ENCODE data around the gene SERPINE3. TPM values are rescaled to one million over a fixed set of nuclear protein-coding genes. Genes with fewer than 3 reads are reported as not detected.

Gene SERPINE3
- polyA plus RNA-seq, 1 donor (not counting 4 experiments of a cell fraction or from before 2014, with no cell fraction given), result not detected

DNA sequence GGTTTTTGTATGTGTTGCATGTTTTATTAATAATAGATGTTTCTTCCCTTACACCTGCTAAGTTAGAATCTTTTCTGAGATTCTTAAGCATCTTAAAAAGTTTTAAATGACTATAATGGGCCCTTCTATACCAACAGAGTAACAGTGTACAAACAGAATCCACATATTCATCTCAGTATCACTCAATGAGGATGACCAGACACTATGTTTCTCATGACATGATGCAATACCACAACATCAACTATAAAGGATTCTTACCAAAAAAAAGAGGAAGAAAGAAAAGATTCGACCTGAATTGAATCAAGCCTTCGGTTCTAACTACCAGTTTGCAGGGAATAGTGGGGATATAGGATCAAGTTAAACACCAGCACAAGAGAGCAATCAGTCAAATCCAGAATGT is 56.9 kb downstream of the SERPINE3 start:
- Histone ChIP-seq H3K27me3 (ENCODE audit: control insufficient read depth, extremely low read depth, insufficient read depth, low read length) (no peaks in the 10 kb centered on the region), H2AFZ (ENCODE audit: control insufficient read depth, low read length) (no peak overlapping the region), H3K79me2 (ENCODE audit: control insufficient read depth, insufficient read depth, low read length) (peaks cover 81% of the 10 kb centered on the region), H3K9me3 (ENCODE audit: control insufficient read depth, low read depth, low read length) (no peaks in the 10 kb centered on the region), H4K20me1 (ENCODE audit: control insufficient read depth, extremely low read depth, insufficient read depth, low read length) (peaks cover 6% of the 10 kb centered on the region), H3K36me3 (ENCODE audit: control insufficient read depth in 2 of 2, extremely low read depth in 1 of 2, insufficient read depth in 2 of 2, low read length in 2 of 2) (peaks cover 2 to 7% of the 10 kb centered on the region in 2 experiments), H3K4me3 (ENCODE audit: control insufficient read depth in 2 of 3, extremely low read depth in 1 of 3, insufficient read depth in 2 of 3, low read depth in 1 of 3, low read length in 3 of 3) (no peak overlapping the region), H3K9me1 (ENCODE audit: control insufficient read depth, extremely low read depth, insufficient read depth, low read length) (no peaks in the 10 kb centered on the region), H3K9ac (ENCODE audit: control insufficient read depth, extremely low read depth, insufficient read depth, low read length) (no peak overlapping the region), H3K4me1 (ENCODE audit: control insufficient read depth, extremely low read depth, insufficient read depth, low read length) (peaks cover 3% of the 10 kb centered on the region), H3K27ac (ENCODE audit: control insufficient read depth, insufficient read depth, low read length) (no peak overlapping the region), H3K4me2 (ENCODE audit: control insufficient read depth, extremely low read depth, insufficient read depth, low read depth, low read length) (no peak overlapping the region)
- dilution Hi-C loops (cut with MboI; ENCODE audit: extremely low pct_ligation_motif_present, low sequenced_read_pairs), result no loop called here
- no peak for DNase-seq (ENCODE audit: low read depth, low spot score)
- no peak for TF ChIP-seq EZH2 (IDR thresholded peaks at IDR 0.05; ENCODE audit: low read length)
- TF ChIP-seq, protein P1, sequence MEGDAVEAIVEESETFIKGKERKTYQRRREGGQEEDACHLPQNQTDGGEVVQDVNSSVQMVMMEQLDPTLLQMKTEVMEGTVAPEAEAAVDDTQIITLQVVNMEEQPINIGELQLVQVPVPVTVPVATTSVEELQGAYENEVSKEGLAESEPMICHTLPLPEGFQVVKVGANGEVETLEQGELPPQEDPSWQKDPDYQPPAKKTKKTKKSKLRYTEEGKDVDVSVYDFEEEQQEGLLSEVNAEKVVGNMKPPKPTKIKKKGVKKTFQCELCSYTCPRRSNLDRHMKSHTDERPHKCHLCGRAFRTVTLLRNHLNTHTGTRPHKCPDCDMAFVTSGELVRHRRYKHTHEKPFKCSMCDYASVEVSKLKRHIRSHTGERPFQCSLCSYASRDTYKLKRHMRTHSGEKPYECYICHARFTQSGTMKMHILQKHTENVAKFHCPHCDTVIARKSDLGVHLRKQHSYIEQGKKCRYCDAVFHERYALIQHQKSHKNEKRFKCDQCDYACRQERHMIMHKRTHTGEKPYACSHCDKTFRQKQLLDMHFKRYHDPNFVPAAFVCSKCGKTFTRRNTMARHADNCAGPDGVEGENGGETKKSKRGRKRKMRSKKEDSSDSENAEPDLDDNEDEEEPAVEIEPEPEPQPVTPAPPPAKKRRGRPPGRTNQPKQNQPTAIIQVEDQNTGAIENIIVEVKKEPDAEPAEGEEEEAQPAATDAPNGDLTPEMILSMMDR (optimal IDR thresholded peaks at IDR 0.05 in 1 of 3, IDR thresholded peaks at IDR 0.05 in 1 of 3, conservative IDR thresholded peaks at IDR 0.05 in 1 of 3; ENCODE audit: extremely low read depth in 1 of 3, insufficient read depth in 2 of 3, low read length in 3 of 3), result no peak
- no peak for FAIRE-seq

DNA sequence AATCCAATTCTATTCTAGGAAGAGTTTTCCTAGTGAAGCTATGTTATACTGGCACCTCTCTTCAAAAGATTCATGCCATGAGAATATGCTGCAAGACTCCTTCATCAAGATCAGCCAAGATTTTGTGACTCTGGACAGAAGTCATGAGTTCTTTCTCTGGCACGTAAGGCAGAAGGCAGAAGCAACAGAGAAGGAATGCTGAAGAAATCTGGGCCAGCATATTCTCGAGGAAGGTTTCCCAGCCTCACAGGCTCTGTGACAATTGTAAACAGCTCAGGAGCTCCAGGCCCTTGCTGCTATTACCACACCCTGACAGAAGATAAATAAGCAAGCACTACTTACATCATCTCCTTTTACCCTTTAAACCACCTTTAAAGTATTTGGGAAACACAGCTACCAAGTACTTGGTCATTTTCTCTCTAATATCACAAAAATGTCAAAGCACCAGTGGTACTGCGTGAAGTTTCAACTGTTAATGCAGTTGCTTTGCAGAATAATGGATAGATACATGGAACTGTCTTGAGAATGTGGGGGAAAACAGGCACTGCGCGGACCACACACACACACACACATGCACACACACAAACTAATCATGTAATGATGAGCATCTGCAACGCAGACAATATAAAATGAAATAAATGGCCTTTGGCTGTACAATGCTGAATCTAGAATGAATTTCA is 57.9 kb downstream of the SERPINE3 start:
- Histone ChIP-seq H3K36me3 (ENCODE audit: control insufficient read depth in 2 of 2, extremely low read depth in 1 of 2, insufficient read depth in 2 of 2, low read length in 2 of 2) (peaks cover 2 to 3% of the 10 kb centered on the region in 2 experiments), H3K27ac (ENCODE audit: control insufficient read depth, insufficient read depth, low read length) (no peak overlapping the region), H3K79me2 (ENCODE audit: control insufficient read depth, insufficient read depth, low read length) (peaks cover 81% of the 10 kb centered on the region), H3K9me3 (ENCODE audit: control insufficient read depth, low read depth, low read length) (no peaks in the 10 kb centered on the region), H3K4me3 (ENCODE audit: control insufficient read depth in 2 of 3, extremely low read depth in 1 of 3, insufficient read depth in 2 of 3, low read depth in 1 of 3, low read length in 3 of 3) (no peak overlapping the region), H3K9ac (ENCODE audit: control insufficient read depth, extremely low read depth, insufficient read depth, low read length) (no peak overlapping the region), H2AFZ (ENCODE audit: control insufficient read depth, low read length) (no peak overlapping the region), H3K9me1 (ENCODE audit: control insufficient read depth, extremely low read depth, insufficient read depth, low read length) (no peaks in the 10 kb centered on the region), H3K4me2 (ENCODE audit: control insufficient read depth, extremely low read depth, insufficient read depth, low read depth, low read length) (no peak overlapping the region), H3K4me1 (ENCODE audit: control insufficient read depth, extremely low read depth, insufficient read depth, low read length) (peaks cover 3% of the 10 kb centered on the region), H3K27me3 (ENCODE audit: control insufficient read depth, extremely low read depth, insufficient read depth, low read length) (no peaks in the 10 kb centered on the region), H4K20me1 (ENCODE audit: control insufficient read depth, extremely low read depth, insufficient read depth, low read length) (peaks cover 3% of the 10 kb centered on the region)
- DNase-seq (ENCODE audit: low read depth, low spot score), result no peak
- dilution Hi-C loops (cut with MboI; ENCODE audit: extremely low pct_ligation_motif_present, low sequenced_read_pairs), result no loop called here
- no peak for TF ChIP-seq EZH2 (IDR thresholded peaks at IDR 0.05; ENCODE audit: low read length)
- TF ChIP-seq, protein P1 (optimal IDR thresholded peaks at IDR 0.05 in 1 of 3, IDR thresholded peaks at IDR 0.05 in 1 of 3, conservative IDR thresholded peaks at IDR 0.05 in 1 of 3; ENCODE audit: extremely low read depth in 1 of 3, insufficient read depth in 2 of 3, low read length in 3 of 3), result no peak
- peak; percentile 44 for FAIRE-seq
